Measurements from ENCODE around the gene FIBP.
"Not testable (repeated sequence)": the region's sequence is repeated elsewhere in the genome, so short reads cannot be mapped to it uniquely, and the experiment has no call there.

The FIBP gene

DNA sequence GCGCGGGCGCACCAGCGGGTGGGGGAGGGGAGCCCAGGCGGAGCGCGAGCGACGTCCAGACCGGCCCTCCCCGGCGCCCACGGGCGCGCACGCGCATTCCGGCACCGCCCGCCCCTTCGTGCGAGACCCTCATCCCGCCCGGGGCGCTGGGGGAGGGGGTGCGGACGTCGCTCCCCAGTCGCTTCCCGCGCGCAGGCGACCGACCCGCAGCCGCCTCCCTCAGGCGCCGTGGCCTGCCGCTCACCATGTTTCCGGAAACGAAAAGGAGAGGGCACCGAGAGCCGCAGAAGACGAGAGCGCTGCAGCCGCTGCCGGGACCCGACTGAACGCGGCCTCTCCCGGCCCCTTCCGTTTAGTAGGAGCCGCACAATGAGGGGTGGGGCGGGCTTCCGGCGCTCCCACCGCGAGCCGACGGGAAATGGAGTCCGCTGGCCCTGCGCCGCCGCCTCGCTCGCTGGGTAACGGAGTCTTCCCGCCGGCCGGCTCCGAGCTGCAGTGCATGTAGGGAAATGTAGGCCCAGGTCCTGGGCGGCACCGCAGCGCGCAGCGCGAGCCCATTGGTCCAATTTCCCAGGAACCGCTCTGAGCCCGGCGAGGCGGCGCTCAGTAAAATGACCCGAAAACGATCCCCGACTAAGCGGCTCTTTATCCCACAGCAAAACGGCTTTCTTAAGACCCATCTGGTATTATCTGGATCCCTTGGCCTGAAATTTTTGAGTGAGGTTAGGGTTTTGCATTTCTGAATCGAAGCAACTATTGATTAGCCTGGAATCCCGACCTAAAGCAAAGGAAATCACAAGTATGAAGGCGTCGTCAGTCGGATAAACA is 30.2 kb downstream of the FIBP start, which contains the start of gene CFL1:
Gene CFL1 (minus strand): TSS at position 328 of the 828 bp plus-strand sequence. CDS start 81 bp downstream, at position 247.
- peak; percentile 82 to 96 for DNase-seq

DNA sequence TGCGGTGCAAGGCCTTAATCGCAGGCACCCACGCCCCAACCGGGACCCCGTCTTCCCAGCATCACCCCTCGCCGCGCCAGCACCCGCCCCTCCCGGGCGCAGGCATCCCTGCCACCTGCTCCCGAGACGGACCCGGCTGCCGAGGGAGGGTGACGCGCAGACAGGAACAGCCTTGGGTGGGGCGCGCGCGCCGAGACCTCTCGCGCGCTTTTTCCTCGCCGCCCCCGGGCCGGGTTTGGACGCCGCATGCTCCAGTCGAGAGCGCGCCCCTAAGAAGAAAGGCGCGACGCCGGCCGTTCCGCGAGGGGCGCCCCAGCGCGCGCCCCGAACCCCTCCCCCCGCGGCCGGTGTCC is 30.8 kb downstream of the FIBP start:
- DNase-seq = no peak

DNA sequence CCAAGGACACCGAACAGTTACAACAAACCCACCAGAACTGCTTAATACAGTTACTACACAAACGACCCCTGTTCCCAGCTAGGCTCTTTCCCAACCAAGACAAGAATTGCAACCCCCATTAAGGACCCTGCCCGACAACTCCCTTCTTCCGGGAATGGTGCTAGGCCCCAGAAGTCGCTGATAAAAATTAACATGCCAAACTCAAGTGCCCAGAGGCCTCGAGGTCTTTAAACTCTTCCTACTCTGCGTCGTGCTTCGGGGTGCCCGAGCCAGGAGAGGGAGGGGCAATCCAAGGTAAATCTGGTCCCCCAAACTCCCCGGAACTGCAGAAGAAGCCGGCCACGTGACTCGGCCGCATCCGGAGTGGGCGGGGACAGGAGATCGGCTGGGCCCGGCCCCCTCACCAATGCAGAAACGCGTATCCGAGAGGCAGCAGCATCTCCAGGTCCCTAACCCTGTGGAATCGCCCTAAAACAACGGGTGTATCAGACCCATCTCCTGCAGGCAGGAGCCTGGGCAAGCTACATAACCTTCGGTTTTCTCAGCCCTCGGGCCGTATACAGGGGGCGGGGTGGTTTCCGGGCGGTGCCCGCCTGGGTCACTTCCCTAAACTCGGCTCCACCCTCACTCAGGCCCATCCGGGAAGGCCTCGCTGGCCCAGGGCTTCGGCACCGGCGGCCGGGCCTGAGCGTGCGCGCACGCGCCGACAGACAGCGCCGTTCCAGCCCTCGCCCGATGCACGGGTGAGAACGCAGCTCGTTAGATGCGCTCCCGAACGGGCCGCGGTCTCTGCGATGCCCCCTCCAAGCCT is 31.4 kb downstream of the FIBP start:
- DNase-seq = peak; percentile 52

GRCh38 chr11:65855927-65856363 is 32.3 kb downstream of the FIBP start:
- no peak for DNase-seq

DNA sequence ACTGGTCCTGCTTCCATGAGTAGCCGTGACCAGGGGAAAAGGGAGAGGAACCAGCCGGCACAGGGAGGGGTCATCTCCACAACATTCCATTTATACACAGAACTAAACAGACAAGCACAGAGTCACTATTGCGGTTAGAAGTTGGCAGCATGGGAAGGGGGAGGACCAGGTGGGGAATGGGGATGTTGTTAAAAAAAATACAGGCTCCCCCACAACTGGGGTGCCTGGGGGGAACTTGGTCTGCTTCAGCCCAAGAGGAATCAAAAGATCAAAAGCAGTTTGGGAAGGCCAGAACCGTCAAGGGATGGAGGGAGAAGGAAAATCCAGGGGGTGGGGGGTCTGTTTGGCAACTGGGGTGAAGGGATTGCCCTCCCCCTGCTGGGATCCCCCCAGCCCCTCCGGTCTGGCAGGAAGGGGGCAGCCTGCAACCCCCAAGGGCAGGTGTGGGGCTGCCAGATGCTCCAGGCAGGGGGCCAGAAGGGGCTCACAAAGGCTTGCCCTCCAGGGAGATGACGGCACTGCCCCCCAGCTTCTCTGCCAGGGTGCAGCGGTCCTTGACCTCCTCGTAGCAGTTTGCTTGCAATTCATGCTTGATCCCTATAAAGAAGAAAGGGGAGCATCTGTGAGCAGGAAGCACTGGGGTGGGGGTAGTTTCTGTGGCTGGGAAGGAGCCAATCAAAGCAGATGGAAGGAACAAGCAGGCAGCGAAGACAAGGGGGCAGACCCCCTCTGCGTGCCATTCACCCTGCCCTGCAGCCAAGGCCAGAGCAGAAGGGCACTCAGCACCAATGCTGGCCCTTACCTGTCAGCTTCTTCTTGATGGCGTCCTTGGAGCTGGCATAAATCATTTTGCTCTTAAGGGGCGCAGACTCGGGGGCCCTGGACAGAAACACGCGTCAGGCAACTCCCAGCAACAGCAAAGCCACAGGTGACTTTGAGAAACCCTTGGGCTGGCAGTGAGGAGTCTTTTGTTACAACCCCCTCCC is 33.1 kb downstream of the FIBP start:
- DNase-seq = no peak

DNA sequence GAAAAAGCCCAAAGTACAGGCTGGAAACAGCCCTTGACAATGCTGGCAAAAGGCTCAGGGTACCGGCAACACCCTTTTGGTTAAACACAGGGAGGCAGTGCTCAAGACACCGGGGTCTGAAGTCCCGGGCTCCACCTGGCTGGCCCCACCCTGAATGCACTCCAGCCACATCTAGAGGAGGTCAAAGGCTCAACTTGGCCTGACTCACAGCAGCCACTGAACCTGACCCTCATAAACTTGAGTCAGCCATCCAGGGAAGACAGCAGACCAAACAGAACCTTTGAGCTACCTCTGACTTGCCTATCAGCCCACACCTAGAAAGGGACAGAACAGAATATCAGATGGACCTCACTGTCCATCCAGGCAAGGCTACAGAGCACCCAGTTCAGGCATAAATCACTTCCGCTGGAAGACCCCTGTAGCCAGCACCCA is 34.1 kb downstream of the FIBP start:
- no peak for DNase-seq

GRCh38 chr11:65853246-65853979 is 34.9 kb downstream of the FIBP start:
- DNase-seq = no peak

DNA sequence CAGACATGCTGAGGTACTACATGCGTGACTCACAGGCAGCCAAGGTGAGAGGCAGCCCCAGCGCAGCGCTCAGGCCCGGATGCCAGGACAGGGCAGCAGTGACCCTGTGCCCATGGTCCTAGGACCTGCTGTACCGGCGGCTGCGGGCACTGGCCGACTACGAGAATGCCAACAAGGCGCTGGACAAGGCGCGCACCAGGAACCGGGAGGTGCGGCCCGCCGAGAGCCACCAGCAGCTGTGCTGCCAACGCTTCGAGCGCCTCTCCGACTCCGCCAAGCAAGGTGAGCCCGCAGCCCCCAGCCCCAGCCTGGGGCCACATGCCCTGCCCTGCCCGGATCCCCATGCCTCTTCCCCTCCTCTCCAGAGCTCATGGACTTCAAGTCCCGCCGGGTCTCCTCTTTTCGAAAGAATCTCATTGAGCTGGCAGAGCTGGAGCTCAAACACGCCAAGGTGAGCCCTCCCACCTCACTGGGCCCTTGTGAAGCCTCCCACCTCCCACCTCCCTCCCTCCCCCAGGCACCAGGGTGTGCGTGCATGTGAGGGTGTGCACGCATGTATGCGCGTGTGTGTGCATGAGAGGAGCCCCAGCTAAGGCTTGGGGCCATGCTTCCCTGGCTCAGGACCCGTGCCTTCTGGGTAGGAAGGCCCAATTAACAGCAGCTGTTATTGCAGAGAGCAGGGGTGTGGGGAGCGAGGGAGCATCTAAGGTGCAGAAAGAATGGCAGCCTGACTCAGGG is 35.6 kb downstream of the FIBP start:
- no peak for DNase-seq

GRCh38 chr11:65851811-65852507 is 36.3 kb downstream of the FIBP start:
- DNase-seq = no peak

- DNase-seq = no peak
These were observed 37.1 kb downstream of the FIBP start for GRCh38 chr11:65851083-65851579.

DNA sequence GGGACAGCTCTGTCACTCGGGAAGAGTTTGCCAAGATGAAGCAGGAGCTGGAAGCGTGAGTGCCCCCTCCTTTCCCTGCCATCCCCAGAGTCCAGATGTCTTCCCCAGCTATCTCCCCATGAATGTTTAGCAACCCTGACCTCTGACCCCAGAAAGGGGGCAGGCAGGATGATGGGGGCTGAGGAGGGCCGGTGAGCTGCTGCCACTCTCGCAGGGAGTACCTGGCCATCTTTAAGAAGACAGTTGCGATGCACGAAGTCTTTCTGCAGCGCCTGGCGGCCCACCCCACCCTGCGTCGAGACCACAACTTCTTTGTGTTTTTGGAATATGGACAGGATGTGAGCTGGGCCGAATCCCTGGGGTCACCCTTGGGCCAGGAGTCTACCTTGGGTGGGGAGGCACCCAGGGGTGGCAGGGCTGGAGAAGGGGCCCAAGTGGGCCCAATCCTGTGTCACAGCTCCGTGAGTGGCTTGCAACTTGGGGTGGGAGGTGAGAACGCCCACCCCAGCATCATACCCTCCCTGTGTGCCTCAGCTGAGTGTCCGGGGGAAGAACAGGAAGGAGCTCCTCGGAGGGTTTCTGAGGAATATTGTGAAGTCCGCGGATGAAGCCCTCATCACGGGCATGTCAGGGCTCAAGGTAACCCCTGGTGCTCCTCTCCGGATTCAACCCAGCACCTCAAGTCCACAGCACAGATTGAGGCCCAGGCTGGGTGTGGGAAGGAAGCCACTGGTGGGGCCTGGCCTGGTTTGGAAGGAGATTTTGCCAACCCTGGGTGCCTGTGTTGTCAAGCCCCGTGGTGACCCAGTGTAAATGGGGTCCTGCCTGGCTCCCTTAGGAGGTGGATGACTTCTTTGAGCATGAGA is 37.8 kb downstream of the FIBP start:
- no peak for DNase-seq

- DNase-seq = no peak
These were observed 38.5 kb downstream of the FIBP start for GRCh38 chr11:65849771-65850216.

DNA sequence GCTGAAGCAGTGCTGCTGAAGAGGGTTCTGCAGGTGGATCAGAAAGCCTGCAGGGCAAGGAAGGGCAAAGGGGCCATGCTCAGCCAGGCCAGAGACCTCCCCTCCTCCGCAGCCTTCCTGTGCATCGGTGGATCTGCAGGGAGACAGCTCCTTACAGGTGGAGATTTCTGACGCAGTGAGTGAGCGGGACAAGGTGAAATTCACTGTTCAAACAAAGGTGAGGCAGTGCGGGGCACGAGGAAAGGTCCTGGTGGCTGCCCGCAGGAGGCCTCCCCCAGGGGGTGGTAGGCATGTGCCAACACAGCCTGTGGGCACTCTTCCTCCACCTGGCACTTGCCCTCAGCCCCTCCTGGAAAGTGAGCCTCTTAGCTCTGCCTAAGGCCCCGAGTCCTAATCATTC is 38.9 kb downstream of the FIBP start:
- DNase-seq = no peak

- not testable (repeated sequence) for DNase-seq
These were observed 39.6 kb downstream of the FIBP start for GRCh38 chr11:65848693-65849092.

DNA sequence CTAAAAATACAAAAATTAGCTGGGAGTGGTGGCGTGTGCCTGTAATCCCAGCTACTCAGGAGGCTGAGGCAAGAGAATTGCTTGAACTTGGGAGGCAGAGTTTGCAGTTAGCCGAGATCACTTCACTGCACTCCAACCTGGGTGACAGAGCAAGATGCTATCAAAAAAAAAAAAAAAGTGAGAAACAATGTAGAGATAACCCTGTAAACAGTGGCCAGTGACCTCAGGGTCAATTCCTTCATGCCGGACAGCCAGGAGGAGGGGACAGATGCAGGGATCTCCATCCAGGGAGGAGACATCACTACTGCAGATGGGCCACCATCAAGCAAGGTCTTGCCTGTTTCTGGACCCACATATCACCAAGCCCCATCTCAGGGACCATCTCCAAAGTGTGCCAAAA is 40.5 kb downstream of the FIBP start:
- no peak for DNase-seq

DNA sequence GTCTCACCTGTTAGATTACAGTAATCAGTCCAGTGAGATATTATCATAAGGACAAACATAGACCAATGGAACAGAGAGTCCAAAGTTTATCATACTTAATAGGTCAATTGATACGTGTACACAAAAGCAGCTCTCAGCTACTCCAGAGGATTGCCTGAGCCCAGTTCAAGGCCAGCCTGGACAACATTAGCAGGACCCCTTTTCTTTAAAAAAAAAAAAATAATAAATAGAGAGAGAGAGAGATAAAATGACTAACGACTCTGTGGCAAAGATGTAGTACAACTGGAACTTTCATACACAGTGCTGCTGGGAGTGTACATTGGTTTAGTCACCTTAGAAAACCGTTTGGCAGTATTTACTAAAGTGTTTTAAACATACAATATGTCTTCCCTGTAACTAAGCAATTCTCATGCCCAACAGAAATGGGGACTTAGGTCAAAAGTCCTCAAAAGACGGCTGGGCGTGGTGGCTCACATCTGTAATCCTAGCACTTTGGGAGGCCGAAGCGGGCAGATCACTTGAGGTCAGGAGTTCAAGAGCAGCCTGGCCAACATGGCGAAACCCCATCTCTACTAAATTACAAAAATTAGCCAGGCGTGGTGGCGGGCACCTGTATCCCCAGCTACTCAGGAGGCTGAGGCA is 43.9 kb downstream of the FIBP start:
- no peak for DNase-seq

GRCh38 chr11:65843811-65844210 is 44.5 kb downstream of the FIBP start:
- DNase-seq = no peak

DNA sequence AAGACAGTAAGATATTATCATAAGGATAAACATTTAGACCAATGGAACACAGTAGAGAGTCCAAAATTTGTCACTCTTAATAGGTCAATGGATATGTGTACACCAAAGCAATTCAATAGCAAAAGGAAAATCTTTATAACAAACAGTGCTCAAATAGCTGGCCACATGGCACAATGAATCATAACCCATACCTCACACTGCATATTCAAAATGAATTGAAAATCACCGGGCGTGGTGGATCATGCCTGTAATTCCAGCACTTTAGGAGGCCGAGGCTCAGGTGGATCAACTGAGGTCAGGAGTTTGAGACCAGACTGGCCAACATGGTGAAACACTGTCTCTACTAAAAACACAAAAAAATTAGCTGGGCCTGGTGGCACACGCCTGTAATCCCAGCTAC is 46.1 kb downstream of the FIBP start:
- no peak for DNase-seq

DNA sequence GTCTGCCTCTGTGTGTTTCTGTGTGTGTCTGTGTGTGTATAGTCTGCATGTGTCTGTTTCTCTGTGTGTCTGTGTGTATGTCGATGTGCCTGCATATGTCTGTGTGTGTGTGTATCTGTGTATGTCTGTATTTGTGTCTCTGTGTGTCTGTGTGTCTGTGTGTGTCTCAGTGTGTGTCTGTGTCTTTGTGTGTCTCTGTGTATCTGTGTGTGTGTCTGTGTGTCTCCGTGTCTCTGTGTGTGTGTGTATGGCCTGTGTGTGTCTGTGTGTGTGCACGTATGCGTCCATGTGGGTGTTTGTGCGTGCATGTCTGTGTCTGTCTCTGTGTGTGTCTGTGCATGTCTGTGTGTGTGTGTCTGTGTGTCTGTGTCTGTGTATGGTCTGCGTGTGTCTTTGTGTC is 54.1 kb downstream of the FIBP start:
- DNase-seq = no peak
